Measurements from ENCODE around the gene BEND6.

The BEND6 gene

GRCh38 chr6:56978530-56978929 lies 23.6 kb downstream of the BEND6 start:
- TF ChIP-seq, protein P1, sequence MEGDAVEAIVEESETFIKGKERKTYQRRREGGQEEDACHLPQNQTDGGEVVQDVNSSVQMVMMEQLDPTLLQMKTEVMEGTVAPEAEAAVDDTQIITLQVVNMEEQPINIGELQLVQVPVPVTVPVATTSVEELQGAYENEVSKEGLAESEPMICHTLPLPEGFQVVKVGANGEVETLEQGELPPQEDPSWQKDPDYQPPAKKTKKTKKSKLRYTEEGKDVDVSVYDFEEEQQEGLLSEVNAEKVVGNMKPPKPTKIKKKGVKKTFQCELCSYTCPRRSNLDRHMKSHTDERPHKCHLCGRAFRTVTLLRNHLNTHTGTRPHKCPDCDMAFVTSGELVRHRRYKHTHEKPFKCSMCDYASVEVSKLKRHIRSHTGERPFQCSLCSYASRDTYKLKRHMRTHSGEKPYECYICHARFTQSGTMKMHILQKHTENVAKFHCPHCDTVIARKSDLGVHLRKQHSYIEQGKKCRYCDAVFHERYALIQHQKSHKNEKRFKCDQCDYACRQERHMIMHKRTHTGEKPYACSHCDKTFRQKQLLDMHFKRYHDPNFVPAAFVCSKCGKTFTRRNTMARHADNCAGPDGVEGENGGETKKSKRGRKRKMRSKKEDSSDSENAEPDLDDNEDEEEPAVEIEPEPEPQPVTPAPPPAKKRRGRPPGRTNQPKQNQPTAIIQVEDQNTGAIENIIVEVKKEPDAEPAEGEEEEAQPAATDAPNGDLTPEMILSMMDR (IDR thresholded peaks at IDR 0.05; ENCODE audit: poor library complexity, severe bottlenecking), result no peak

DNA sequence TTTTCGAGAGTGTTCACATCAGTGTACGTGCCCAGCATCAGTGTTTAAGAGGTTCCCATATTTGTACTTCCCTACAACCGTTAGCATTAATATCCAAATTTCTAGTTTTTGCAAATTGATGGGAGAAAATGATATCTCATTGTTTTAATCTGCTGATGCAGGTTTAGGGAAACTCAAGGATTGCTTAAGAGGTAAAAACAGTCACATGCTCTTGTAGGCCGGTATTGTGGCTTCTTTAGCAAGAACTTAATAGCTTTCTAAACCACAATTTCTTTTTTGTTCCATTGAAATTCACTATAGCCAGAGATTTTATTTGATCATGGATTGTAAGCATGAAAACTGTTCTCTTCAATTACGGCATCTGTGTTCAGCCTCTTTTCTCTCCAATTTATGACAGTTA lies 29.5 kb downstream of the BEND6 start:
- no peaks in the 10 kb centered on the region for H3K4me1 ChIP-seq (ENCODE audit: insufficient read depth, poor library complexity, severe bottlenecking)
- ATAC-seq (ENCODE audit: low read depth), result no peak
- no peaks in the 10 kb centered on the region for H3K36me3 ChIP-seq (ENCODE audit: low read depth)
- H3K27me3 ChIP-seq (ENCODE audit: insufficient read depth, poor library complexity, severe bottlenecking), result no peaks in the 10 kb centered on the region
- no peak overlapping the region for H3K27ac ChIP-seq (ENCODE audit: poor library complexity, severe bottlenecking)
- no peak overlapping the region for H3K4me3 ChIP-seq (ENCODE audit: severe bottlenecking)
- DNase-seq (ENCODE audit: low spot score), result no peak
- TF ChIP-seq, protein P1 (IDR thresholded peaks at IDR 0.05; ENCODE audit: poor library complexity, severe bottlenecking), result no peak
- no peaks in the 10 kb centered on the region for H3K9me3 ChIP-seq (ENCODE audit: severe bottlenecking)

More at GRCh38 chr6:56978530-56978929, 23.6 kb downstream of the BEND6 start:
- H3K27me3 ChIP-seq (ENCODE audit: insufficient read depth, poor library complexity, severe bottlenecking), result no peaks in the 10 kb centered on the region
- no peaks in the 10 kb centered on the region for H3K4me1 ChIP-seq (ENCODE audit: insufficient read depth, poor library complexity, severe bottlenecking)
- no peak overlapping the region for H3K4me3 ChIP-seq (ENCODE audit: severe bottlenecking)
- no peaks in the 10 kb centered on the region for H3K36me3 ChIP-seq (ENCODE audit: low read depth)
- H3K27ac ChIP-seq (ENCODE audit: poor library complexity, severe bottlenecking), result no peak overlapping the region
- DNase-seq (ENCODE audit: low spot score), result no peak
- no peaks in the 10 kb centered on the region for H3K9me3 ChIP-seq (ENCODE audit: severe bottlenecking)
- ATAC-seq (ENCODE audit: low read depth), result no peak

- Histone ChIP-seq H3K4me1 (ENCODE audit: insufficient read depth, poor library complexity, severe bottlenecking) (no peaks in the 10 kb centered on the region), H3K27me3 (ENCODE audit: insufficient read depth, poor library complexity, severe bottlenecking) (no peaks in the 10 kb centered on the region), H3K27ac (ENCODE audit: poor library complexity, severe bottlenecking) (no peak overlapping the region), H3K36me3 (ENCODE audit: low read depth) (no peaks in the 10 kb centered on the region), H3K9me3 (ENCODE audit: severe bottlenecking) (no peaks in the 10 kb centered on the region), H3K4me3 (ENCODE audit: severe bottlenecking) (no peak overlapping the region)
- ATAC-seq (ENCODE audit: low read depth) (no peak), DNase-seq (ENCODE audit: low spot score) (no peak)
- TF ChIP-seq, protein P1 (IDR thresholded peaks at IDR 0.05; ENCODE audit: poor library complexity, severe bottlenecking), result no peak
Measured at GRCh38 chr6:56984884-56985283, 30.0 kb downstream of the BEND6 start.

GRCh38 chr6:56986611-56987010 lies 31.7 kb downstream of the BEND6 start:
- DNase-seq (ENCODE audit: low spot score) (no peak), ATAC-seq (ENCODE audit: low read depth) (no peak)
- H3K27me3 ChIP-seq (ENCODE audit: insufficient read depth, poor library complexity, severe bottlenecking), result no peaks in the 10 kb centered on the region
- no peaks in the 10 kb centered on the region for H3K4me1 ChIP-seq (ENCODE audit: insufficient read depth, poor library complexity, severe bottlenecking)
- no peaks in the 10 kb centered on the region for H3K36me3 ChIP-seq (ENCODE audit: low read depth)
- TF ChIP-seq, protein P1 (IDR thresholded peaks at IDR 0.05; ENCODE audit: poor library complexity, severe bottlenecking), result no peak
- H3K27ac ChIP-seq (ENCODE audit: poor library complexity, severe bottlenecking), result no peak overlapping the region
- no peak overlapping the region for H3K4me3 ChIP-seq (ENCODE audit: severe bottlenecking)
- H3K9me3 ChIP-seq (ENCODE audit: severe bottlenecking), result no peaks in the 10 kb centered on the region

DNA sequence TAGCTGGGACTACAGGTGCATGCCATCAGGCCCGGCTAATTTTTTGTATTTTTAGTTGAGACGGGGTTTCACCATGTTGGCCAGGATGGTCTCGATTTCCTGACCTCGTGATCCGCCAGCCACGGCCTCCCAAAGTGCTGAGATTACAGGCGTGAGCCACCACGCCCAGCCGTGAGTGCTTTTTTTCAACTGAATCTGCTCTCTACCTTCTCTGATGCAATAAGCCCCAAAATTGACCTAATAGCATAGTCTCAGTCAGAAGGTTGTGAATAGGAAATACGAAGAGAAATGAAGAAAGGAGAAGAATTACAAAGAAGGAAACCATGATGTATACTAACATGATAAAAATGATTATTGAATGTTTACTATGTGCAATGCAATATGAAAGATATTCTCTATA lies 33.2 kb downstream of the BEND6 start:
- ATAC-seq (ENCODE audit: low read depth), result no peak
- Histone ChIP-seq H3K36me3 (ENCODE audit: low read depth) (no peaks in the 10 kb centered on the region), H3K27me3 (ENCODE audit: insufficient read depth, poor library complexity, severe bottlenecking) (no peaks in the 10 kb centered on the region), H3K27ac (ENCODE audit: poor library complexity, severe bottlenecking) (no peak overlapping the region), H3K4me3 (ENCODE audit: severe bottlenecking) (no peak overlapping the region), H3K9me3 (ENCODE audit: severe bottlenecking) (no peaks in the 10 kb centered on the region), H3K4me1 (ENCODE audit: insufficient read depth, poor library complexity, severe bottlenecking) (no peaks in the 10 kb centered on the region)
- no peak for DNase-seq (ENCODE audit: low spot score)
- TF ChIP-seq, protein P1 (IDR thresholded peaks at IDR 0.05; ENCODE audit: poor library complexity, severe bottlenecking), result no peak

Measured in RWPE2 (cell line).